Activated CD4-positive, alpha-beta memory T cell treated with anti-CD3 and anti-CD28 coated beads, Interleukin-2, amount 10 ng/mL, durations not matched to agents 7 days and 5 days (primary cell): ENCODE data around the gene MYH7B. TPM values are rescaled to one million over a fixed set of nuclear protein-coding genes. Genes with fewer than 3 reads are reported as not detected.

Experiments
- CTCF ChIA-PET: fragments of 350-600 bp; sonication (Branson Sonifier 250); formaldehyde crosslinking; loops from one replicate; lab custom pipeline; 2021; ENCODE audit warnings: antibody characterized with exemption, inconsistent platforms; lab: Charles Lee
- POLR2A ChIA-PET: fragments of 350-600 bp; sonication (Branson Sonifier 250); formaldehyde crosslinking; loops from one replicate; lab custom pipeline; 2021; ENCODE audit warnings: antibody characterized with exemption; lab: Charles Lee
- DNase-seq: peaks from one replicate; pipeline ENCODE4 v3.0.0-alpha.2; 2020
- H3K27ac Mint-ChIP-seq: one replicate; pipeline ENCODE4 v1.8.0; 2021; ENCODE audit warnings: mild to moderate bottlenecking, mixed read lengths
- H3K27me3 Mint-ChIP-seq: one replicate; pipeline ENCODE4 v1.8.0; 2021; ENCODE audit warnings: mixed read lengths
- H3K36me3 Mint-ChIP-seq: one replicate; pipeline ENCODE4 v1.8.0; 2021; ENCODE audit warnings: low read depth, mixed read lengths
- H3K4me1 Mint-ChIP-seq: one replicate; pipeline ENCODE4 v1.8.0; 2021; ENCODE audit warnings: mixed read lengths
- H3K4me3 Mint-ChIP-seq: one replicate; pipeline ENCODE4 v1.8.0; 2021; ENCODE audit warnings: mild to moderate bottlenecking, mixed read lengths
- H3K9me3 Mint-ChIP-seq: one replicate; pipeline ENCODE4 v1.8.0; 2021; ENCODE audit warnings: mixed read lengths
- total RNA-seq, 2 experiments: library from RNA; stranded (reverse); gene quantifications; one replicate each; pipeline ENCODE4 v1.2.3, GENCODE V29; 2021

Gene MYH7B
- total RNA-seq, 2 experiments from 2014 or later: 0.08 to 0.15 TPM

DNA sequence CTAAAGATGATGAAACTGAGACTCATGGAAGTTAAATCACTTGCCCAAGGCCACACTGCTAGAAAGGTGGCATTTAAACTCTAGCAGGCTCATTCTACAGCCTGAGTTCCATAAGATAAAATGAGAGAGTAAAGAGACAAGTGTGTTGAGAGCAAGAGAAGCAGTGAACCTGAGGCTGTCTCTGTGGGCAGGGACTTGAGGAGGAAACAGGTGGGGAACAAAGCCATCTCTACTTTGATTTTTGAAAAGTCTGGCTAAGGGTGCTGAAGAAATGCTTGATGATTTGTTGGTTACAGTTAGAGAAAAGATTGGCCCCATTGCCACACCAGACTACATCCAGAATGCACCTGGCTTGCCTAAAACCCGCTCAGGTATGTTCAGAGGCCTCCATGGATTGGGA, 29.1 kb upstream of the MYH7B start:
- no peaks in the 10 kb centered on the region for H3K9me3 Mint-ChIP-seq
- peaks cover 49% of the 10 kb centered on the region for H3K36me3 Mint-ChIP-seq
- H3K27ac Mint-ChIP-seq: no peak overlapping the region
- H3K4me3 Mint-ChIP-seq: no peak overlapping the region
- H3K4me1 Mint-ChIP-seq: peaks cover 20% of the 10 kb centered on the region
- no peaks in the 10 kb centered on the region for H3K27me3 Mint-ChIP-seq
- ChIA-PET CTCF (no interaction called here), POLR2A (interaction anchor here (0.6 kb wide), 1 partner anchor 51 kb away, joined by 3 read pairs; no protein-coding TSS in a partner anchor)
- DNase-seq: no peak

DNA sequence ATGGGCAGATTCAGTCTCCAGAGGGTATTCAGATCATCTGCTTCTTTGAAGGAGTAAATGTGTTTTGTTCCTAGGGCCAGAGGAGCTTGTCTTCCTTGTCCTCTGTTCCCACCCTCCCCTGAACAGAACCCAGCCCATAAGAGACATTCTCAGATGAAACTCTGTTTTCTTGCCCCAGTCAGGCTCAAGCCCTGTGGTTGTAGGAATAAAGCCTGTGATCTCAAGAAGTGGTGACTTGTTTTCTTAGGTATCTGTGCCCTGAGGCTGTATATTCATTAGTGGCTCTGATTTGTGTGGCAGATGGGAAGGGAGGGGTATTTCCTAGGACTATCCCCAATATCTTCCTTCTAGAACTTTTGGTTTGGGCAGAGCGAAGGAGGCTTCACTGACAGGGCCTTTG, 27.9 kb upstream of the MYH7B start:
- Mint-ChIP-seq H3K9me3 (no peaks in the 10 kb centered on the region), H3K27ac (no peak overlapping the region), H3K27me3 (no peaks in the 10 kb centered on the region), H3K4me3 (no peak overlapping the region), H3K36me3 (peaks cover 60% of the 10 kb centered on the region), H3K4me1 (peaks cover 16% of the 10 kb centered on the region)
- CTCF ChIA-PET: no interaction called here
- DNase-seq: no peak
- POLR2A ChIA-PET: no interaction called here

DNA sequence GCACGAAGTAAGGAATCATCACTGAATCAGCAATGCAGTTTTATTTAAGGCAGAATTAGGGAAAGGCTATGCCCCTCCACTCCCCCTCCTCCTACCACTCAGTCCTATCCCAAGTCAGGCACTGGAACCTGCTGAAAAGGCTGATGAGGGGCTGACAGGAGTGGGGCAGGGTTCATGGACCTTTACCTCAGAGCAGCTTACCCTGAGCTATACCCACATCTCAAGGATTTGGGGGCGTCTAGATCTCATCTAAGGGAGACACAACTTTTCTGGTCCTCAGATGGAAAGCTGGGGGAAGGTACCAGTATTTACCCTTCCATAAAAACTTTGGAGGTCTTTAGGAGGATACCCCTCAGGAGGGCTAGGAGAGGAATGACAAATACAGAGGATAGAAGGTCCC, 27.3 kb upstream of the MYH7B start:
- Mint-ChIP-seq H3K36me3 (peaks cover 67% of the 10 kb centered on the region), H3K9me3 (no peaks in the 10 kb centered on the region), H3K27ac (no peak overlapping the region), H3K27me3 (no peaks in the 10 kb centered on the region), H3K4me1 (peaks cover 16% of the 10 kb centered on the region), H3K4me3 (no peak overlapping the region)
- DNase-seq: no peak
- ChIA-PET POLR2A (no interaction called here), CTCF (no interaction called here)

DNA sequence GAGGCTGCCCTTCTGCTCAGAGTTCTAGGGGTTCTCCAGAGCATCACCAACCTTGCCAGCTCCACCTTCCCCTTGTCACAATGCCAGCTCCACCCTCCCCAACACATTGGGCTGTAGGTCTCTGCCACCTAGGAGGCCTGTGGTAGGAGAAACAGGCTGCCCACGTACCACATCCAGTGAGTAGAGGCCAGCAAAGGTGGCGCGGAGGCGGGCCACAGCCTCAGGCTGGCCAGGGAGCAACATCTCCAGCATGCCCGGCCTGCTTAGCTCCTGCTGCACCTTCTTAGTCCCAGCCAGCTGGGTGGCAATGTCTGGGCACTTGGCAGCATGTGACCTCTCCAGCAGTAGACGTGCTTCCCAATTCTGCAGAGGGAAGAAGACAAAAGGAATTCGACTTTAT, 23.9 kb upstream of the MYH7B start:
- ChIA-PET POLR2A (no interaction called here), CTCF (interaction anchor here (0.5 to 0.9 kb wide), 2 partner anchors 56 to 97 kb away, joined by 3 read pairs; partner anchors contain the start of gene ACSS2)
- no peak overlapping the region for H3K4me3 Mint-ChIP-seq
- no peaks in the 10 kb centered on the region for H3K27me3 Mint-ChIP-seq
- H3K36me3 Mint-ChIP-seq: peaks cover 76% of the 10 kb centered on the region
- DNase-seq: no peak
- no peak overlapping the region for H3K27ac Mint-ChIP-seq
- no peaks in the 10 kb centered on the region for H3K9me3 Mint-ChIP-seq
- peaks cover 2% of the 10 kb centered on the region for H3K4me1 Mint-ChIP-seq

DNA sequence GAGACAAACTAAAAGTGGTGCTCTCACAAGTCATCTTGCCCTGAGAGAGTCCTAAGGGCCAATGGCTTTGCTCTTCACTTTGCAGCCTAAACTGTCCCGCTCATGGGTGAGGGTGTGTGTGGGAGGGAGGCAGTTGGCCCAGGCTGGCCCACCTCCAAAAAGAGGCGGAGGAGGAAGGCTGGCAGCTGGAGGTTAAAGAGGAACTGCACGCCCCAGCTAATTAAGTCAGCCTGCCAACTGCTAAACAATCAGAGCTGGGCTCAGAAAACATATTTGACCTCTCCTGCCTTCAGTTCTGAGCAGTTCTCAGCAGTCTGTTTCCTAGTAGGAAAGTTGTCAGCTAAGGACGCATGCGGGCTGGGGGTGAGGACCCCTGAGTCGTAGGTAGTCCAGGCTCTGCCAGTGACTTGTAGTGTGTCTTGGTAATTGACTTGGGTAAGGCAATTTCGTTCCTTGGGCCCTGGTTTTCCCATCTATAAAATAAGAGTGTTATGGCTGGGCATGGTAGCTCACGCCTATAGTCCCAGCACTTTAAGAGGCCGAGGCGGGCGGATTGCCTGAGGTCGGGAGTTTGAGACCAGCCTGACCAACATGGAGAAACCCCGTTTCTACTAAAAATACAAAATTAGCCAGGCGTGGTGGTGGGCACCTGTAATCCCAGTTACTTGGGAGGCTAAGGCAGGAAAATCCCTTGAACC, 17.1 kb upstream of the MYH7B start:
- DNase-seq: no peak
- ChIA-PET CTCF (no interaction called here), POLR2A (no interaction called here)
- Mint-ChIP-seq H3K9me3 (no peaks in the 10 kb centered on the region), H3K4me3 (no peak overlapping the region), H3K4me1 (no peaks in the 10 kb centered on the region), H3K27ac (no peak overlapping the region), H3K27me3 (no peaks in the 10 kb centered on the region), H3K36me3 (peaks cover 64% of the 10 kb centered on the region)

DNA sequence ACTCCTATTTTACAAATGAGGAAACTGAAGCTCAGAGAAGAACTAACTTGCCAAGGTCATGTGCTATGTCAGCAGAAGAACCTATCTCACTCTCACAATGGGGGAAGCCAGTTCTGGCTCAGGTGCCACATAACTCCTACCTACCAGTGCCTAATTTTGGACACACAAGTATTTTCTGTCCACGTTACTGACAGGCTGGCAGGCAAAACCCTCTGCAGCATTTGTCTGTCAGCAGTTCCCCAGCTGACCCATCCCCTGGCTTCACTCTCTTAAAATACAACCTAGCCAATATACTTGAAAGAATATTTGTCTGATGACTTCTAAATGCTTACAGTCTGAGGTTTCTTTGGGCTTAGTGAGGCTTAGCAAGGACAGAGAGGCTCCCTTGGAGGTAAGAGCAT, 15.6 kb upstream of the MYH7B start:
- H3K9me3 Mint-ChIP-seq: no peaks in the 10 kb centered on the region
- H3K27ac Mint-ChIP-seq: no peak overlapping the region
- ChIA-PET CTCF (no interaction called here), POLR2A (interaction anchor here (0.7 kb wide), 1 partner anchor 17 kb away, joined by 3 read pairs; no protein-coding TSS in a partner anchor)
- no peak overlapping the region for H3K4me3 Mint-ChIP-seq
- DNase-seq: no peak
- no peaks in the 10 kb centered on the region for H3K27me3 Mint-ChIP-seq
- H3K36me3 Mint-ChIP-seq: peaks cover 55% of the 10 kb centered on the region
- H3K4me1 Mint-ChIP-seq: no peaks in the 10 kb centered on the region

DNA sequence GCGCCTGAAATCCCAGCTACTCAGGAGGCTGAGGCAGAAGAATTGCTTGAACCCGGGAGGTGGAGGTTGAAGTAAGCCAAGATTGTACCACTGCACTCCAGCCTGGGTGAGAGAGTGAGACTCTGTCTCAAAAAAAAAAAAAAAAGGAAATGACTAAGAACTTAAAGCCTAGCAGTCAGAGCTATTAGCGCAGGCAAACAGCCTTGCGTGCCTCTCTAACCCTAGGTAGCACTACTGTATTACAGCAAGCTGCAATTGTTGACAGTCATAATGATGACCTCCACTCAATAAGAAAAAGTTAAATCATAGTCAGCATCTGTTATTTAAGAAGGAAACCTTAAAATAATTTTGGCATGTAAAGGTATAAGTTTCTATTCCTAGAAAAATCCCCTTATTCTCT, 14.4 kb upstream of the MYH7B start:
- H3K36me3 Mint-ChIP-seq: peaks cover 54% of the 10 kb centered on the region
- H3K27ac Mint-ChIP-seq: no peak overlapping the region
- CTCF ChIA-PET: interaction anchor here (0.5 kb wide), 1 partner anchor 544 kb away, joined by 3 read pairs; no protein-coding TSS in a partner anchor
- no peaks in the 10 kb centered on the region for H3K27me3 Mint-ChIP-seq
- no peaks in the 10 kb centered on the region for H3K4me1 Mint-ChIP-seq
- no peaks in the 10 kb centered on the region for H3K9me3 Mint-ChIP-seq
- POLR2A ChIA-PET: interaction anchor here (1.3 to 1.5 kb wide), 2 partner anchors 22 to 65 kb away, joined by 4 read pairs; partner anchors contain the start of gene ACSS2
- H3K4me3 Mint-ChIP-seq: no peak overlapping the region
- no peak for DNase-seq

GRCh38 chr20:34942301-34942700, 13.4 kb upstream of the MYH7B start:
- no peak overlapping the region for H3K27ac Mint-ChIP-seq
- no peak overlapping the region for H3K4me3 Mint-ChIP-seq
- H3K27me3 Mint-ChIP-seq: no peaks in the 10 kb centered on the region
- no peak for DNase-seq
- ChIA-PET CTCF (interaction anchor here (2.0 kb wide), 1 partner anchor 66 kb away, joined by 4 read pairs; the partner anchor contains the start of gene ACSS2), POLR2A (interaction anchor here (1.1 to 1.5 kb wide), 2 partner anchors 9 to 23 kb away, joined by 3 to 4 read pairs; no protein-coding TSS in a partner anchor)
- no peaks in the 10 kb centered on the region for H3K4me1 Mint-ChIP-seq
- peaks cover 51% of the 10 kb centered on the region for H3K36me3 Mint-ChIP-seq
- no peaks in the 10 kb centered on the region for H3K9me3 Mint-ChIP-seq

DNA sequence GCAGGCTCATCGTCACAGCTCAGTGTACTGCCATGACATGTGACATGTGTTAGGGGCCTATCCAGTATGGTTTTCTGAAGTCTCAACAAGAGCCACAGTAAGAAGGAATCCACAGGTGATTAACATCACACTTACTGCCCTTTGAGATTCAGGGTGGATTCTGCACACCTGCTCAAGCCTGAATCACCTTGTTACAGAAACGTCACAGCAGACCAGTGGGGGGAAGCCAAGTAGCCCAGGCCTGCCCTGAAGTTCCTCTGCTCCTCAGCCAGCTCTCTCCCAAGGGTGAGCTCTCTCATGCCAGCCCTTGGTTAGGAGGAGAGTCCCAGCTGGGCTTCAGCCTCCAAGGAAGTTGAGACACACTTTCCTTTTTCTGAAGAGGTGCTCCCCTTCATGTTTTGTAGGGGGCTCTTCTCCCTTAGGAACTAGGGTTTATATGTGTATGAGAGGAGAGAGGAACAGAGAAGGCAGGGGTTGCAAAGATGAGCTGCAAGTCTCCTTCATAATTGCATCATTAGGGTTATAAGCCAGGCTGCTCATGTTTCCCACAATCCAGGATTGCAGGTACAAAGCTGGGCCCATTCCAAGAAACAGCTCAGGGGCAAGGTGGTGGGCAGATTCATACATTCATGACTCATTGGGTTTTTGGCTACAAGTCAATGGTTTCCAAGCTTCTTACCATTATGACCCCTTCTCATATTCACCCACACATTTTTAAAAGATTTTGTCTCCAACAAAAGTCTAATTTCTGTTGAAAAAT, 11.7 kb upstream of the MYH7B start:
- Mint-ChIP-seq H3K36me3 (peaks cover 45% of the 10 kb centered on the region), H3K4me3 (no peak overlapping the region), H3K27me3 (no peaks in the 10 kb centered on the region), H3K4me1 (no peaks in the 10 kb centered on the region), H3K27ac (no peak overlapping the region), H3K9me3 (no peaks in the 10 kb centered on the region)
- DNase-seq: no peak
- CTCF ChIA-PET: interaction anchor here (0.9 to 2.0 kb wide), 3 partner anchors 10 to 68 kb away, joined by 3 to 4 read pairs (median 4); partner anchors contain the start of genes ACSS2 and MYH7B
- POLR2A ChIA-PET: interaction anchor here (0.7 kb wide), 1 partner anchor 152 kb away, joined by 3 read pairs; no protein-coding TSS in a partner anchor

DNA sequence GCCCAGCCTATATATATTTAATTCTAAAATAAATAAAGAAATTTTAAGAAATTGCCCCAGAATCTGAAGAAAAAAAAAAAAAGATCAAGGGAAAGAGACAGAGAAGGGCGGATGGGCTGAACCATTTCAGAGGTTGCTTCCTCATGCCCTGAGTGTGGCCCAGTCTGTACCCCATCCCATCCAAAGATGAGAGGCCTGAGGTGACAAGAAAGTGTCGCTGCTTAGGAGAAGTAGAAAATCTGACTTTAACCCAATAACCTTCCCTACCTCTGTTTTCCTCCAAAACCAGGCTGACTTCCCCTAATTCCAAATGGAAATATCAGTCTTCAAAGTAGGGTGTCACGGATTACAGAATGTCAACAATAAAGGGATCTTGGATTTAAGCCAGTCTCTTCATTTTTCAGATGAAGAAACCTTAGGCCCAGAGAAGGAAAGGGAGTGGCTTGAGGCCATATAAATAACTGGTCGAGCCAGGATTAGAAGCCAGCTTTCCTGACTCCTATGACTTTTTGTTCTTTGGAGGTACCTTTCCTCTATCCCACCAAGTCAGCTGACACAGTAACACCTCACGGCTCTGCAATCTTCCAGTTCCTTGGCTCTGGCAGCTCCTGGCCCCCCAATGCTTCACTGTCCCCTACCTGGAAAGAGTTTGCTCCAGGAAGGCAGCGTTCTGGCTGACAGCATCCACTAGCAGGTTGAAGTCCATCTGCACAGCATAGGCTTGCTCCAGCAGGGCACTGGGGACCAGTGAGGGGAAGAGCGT, 10.2 kb upstream of the MYH7B start:
- DNase-seq: no peak
- ChIA-PET POLR2A (interaction anchor here (0.6 to 1.0 kb wide), 2 partner anchors 34 to 54 kb away, joined by 3 read pairs; no protein-coding TSS in a partner anchor), CTCF (no interaction called here)
- Mint-ChIP-seq H3K27me3 (no peaks in the 10 kb centered on the region), H3K36me3 (peaks cover 51% of the 10 kb centered on the region), H3K9me3 (no peaks in the 10 kb centered on the region), H3K4me3 (no peak overlapping the region), H3K4me1 (no peaks in the 10 kb centered on the region), H3K27ac (no peak overlapping the region)

DNA sequence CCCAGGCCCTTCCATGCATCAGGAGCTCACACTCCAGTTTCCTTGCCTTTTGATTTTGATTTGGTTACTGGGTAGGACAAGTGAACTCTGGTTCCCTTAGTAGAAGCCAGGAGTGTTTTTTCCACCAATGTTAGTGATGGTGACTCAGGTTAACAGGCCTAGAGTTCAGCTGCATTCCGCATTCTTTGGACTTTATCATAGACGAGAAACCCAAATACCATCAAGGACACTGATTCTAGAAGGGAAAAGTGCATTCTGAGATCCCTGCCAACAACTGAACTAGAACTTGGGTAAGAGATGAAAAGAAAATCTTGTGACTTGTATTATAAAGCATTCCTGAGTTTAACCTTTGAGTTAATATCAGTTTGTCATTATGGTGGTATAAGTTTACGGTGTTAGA, 9.0 kb upstream of the MYH7B start:
- Mint-ChIP-seq H3K27ac (no peak overlapping the region), H3K36me3 (peaks cover 46% of the 10 kb centered on the region), H3K9me3 (no peaks in the 10 kb centered on the region), H3K4me3 (no peak overlapping the region), H3K27me3 (no peaks in the 10 kb centered on the region), H3K4me1 (peaks cover 1% of the 10 kb centered on the region)
- POLR2A ChIA-PET: no interaction called here
- CTCF ChIA-PET: no interaction called here
- no peak for DNase-seq

DNA sequence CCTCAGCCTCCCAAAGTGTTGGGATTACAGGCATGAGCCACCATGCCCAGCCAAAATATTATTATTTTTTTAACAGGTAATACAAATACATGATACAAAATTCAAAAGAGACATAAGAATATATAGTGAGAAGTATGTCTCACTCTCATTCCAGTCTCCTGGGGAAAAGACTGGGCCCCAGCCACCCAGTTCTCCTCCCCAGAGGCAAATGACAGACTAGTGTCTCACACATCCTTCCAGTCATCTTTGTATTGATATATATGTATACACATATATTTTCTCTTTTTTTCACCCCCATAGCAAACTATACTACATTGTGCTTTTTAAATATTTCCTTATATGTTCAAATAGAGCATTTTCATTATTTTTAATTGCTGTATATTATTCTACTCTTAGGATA, 8.3 kb upstream of the MYH7B start:
- H3K27me3 Mint-ChIP-seq: no peaks in the 10 kb centered on the region
- H3K9me3 Mint-ChIP-seq: no peaks in the 10 kb centered on the region
- peaks cover 1% of the 10 kb centered on the region for H3K4me1 Mint-ChIP-seq
- ChIA-PET CTCF (no interaction called here), POLR2A (no interaction called here)
- no peak overlapping the region for H3K27ac Mint-ChIP-seq
- H3K4me3 Mint-ChIP-seq: no peak overlapping the region
- H3K36me3 Mint-ChIP-seq: peaks cover 41% of the 10 kb centered on the region
- no peak for DNase-seq
